Activated CD8-positive, alpha-beta memory T cell treated with anti-CD3 and anti-CD28 coated beads for 24 hours (primary cell): ENCODE data around the gene BACE1-AS.

Experiments used
- DNase-seq: peaks from one replicate; pipeline ENCODE4 v3.0.0-alpha.2; 2020

Gene BACE1-AS

GRCh38 chr11:117327567-117328374 is 36.6 kb downstream of the BACE1-AS start, which contains the start of gene CEP164:
Gene CEP164 (plus strand): TSS chr11:117327854. CDS start chr11:117338587, 10,733 bp downstream.
- peak; percentile 96 for DNase-seq

GRCh38 chr11:117328375-117329010 is 37.3 kb downstream of the BACE1-AS start:
- no peak for DNase-seq

GRCh38 chr11:117332843-117333242 is 41.7 kb downstream of the BACE1-AS start:
- DNase-seq, result no peak

GRCh38 chr11:117333917-117334316 is 42.8 kb downstream of the BACE1-AS start:
- DNase-seq, result no peak

GRCh38 chr11:117334896-117335295 is 43.8 kb downstream of the BACE1-AS start:
- no peak for DNase-seq

- DNase-seq, result no peak
These were observed 44.3 kb downstream of the BACE1-AS start for GRCh38 chr11:117335399-117335798.

- no peak for DNase-seq
These were observed 45.9 kb downstream of the BACE1-AS start for GRCh38 chr11:117337076-117337475.
